Fibroblast of villous mesenchyme (primary cell): Measurements from ENCODE around the gene OGA. TPM values are rescaled to one million over a fixed set of nuclear protein-coding genes. Genes with fewer than 3 reads are reported as not detected.

ENCODE experiments used
- DNase-seq: peaks from one replicate; pipeline ENCODE4 v3.0.0-alpha.2; 2010; ENCODE audit warnings: low read depth
- H3K4me3 ChIP-seq: 2 replicates; pipeline ENCODE4 v1.5.1; 2011; ENCODE audit warnings: low read depth, mild to moderate bottlenecking, low read length
- total RNA-seq: library from RNA; depleted of rRNA; stranded (reverse); fragments of >200 nt; gene quantifications from 2 replicates; pipeline ENCODE4 v1.2.3, GENCODE V29; 2012
- TF ChIP-seq, protein P1 (sequence below): IDR thresholded peaks from 2 replicates; pipeline ENCODE4 v1.5.1; 2012; ENCODE audit warnings: low read depth, mild to moderate bottlenecking, low read length; ENCODE audit not compliant: insufficient read depth

OGA gene
- total RNA-seq, 1 donor: 80.3 TPM

DNA sequence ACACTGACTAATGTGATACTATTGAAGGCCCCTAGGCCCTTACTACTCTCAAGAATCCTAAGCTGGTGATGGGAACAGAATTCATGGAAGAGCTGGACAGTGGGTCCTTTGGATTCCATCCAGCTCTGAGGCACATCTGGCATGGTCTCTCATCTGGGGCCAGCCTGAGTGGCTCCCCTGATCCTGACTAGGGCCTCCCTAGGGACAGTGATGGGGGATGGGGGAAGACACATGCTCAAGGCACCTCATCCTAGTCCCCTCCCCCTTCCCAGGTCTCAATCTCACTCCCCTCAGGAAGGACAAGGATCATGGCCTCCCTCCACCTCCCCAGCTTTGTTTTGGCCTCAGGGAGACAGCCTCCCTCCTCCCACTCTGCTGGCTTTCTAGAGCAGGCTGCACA is 23.6 kb upstream of the OGA start:
- no peak overlapping the region for H3K4me3 ChIP-seq
- TF ChIP-seq, protein P1, sequence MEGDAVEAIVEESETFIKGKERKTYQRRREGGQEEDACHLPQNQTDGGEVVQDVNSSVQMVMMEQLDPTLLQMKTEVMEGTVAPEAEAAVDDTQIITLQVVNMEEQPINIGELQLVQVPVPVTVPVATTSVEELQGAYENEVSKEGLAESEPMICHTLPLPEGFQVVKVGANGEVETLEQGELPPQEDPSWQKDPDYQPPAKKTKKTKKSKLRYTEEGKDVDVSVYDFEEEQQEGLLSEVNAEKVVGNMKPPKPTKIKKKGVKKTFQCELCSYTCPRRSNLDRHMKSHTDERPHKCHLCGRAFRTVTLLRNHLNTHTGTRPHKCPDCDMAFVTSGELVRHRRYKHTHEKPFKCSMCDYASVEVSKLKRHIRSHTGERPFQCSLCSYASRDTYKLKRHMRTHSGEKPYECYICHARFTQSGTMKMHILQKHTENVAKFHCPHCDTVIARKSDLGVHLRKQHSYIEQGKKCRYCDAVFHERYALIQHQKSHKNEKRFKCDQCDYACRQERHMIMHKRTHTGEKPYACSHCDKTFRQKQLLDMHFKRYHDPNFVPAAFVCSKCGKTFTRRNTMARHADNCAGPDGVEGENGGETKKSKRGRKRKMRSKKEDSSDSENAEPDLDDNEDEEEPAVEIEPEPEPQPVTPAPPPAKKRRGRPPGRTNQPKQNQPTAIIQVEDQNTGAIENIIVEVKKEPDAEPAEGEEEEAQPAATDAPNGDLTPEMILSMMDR: no peak
- no peak for DNase-seq

DNA sequence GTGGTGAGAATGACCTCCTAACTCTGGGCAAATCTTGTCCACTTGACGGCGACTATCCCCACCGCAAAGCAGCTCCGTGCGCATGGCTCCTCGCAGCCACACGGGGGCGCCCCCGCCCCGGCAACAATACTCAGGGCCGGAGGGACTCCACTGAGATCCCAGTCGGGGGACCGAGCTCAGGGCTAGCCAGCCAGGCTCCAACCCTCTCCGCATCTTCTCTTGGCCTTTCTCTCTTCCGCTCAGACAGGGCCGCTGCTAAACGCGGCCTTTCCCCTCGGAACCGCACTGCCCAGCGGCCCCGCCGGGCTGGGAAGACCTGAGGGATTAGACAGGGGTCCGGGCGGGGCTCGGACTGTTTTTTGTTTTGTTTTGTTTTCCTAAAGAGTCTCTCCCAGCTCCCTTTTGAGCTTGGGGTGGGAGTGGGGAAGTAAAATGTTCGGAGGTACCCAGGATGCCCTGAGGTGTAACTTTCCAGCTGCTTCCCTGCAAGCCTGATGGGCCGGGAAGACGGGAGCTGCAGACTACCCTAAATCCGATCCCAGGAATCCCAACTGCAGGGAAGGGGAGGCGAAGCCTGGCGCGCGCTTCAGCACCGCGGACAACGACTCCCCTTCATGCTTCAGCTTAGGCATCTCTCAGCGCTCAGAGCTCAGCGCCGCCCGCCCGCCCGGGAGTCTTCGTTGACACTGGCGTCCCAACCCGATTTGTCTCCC is 22.7 kb upstream of the OGA start:
- peak; percentile 81 for DNase-seq
- TF ChIP-seq, protein P1: peak; percentile 96
- H3K4me3 ChIP-seq: peak overlapping the region; percentile 52

DNA sequence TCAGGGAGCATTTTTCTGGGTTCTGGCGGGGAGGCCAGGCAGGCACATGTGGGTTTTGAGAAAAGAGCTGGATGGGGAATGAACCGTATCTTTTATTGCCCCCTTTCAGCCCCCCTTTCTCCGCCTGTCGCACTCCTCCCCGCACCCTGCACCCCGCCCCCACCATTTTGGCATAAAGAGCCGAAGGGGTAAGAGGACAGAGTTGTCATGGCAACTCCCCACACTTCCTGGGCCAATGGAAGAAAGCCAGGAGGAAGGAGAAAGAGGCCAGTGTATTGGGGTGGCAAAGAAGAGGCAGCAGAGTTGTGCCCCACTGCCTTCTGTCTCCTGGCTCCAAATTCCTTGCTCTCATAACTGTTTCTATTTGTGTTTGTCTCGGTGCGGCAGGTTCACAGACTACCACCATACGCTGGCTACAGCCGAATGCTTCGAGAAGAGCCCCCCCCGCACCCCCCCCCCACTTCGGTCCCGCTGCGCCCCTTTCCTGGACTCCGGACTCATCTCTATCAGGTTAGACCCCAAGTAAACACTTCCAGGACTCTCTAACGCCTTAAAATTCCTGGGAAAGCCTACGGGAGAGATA is 21.9 kb upstream of the OGA start:
- peak overlapping the region; percentile 39 for H3K4me3 ChIP-seq
- TF ChIP-seq, protein P1: no peak
- DNase-seq: no peak

DNA sequence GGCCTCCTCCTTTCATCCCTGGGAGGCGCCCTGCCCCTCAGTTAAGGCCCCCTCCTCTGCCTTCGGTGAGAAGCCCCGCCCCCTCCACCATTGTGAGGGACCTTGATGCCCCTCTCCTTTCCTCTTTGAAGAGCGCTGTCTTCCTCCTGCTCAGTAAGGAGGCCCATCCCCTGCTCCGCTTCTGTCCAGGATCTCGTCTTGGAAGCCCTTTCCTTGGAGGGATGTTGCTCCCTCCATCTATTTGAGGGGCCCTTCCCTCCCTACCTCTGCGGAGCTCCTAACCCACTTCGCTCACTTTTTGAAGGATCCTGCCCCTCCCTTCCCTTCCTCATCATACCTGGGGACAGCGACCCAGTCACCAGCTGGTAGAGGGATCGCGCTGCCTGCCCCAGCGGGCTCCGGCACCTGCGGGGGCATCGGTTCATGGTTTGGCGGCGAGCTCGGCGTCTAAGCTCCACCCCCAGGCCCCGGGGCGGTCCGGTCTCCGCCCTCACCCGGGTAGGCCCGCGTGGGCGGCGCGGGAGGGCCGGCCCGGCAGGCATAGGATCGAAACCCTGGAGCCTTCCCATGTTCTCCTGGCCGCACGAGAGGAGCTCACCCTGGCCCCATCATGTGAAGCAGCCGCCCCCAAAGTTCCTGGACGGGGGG is 21.3 kb upstream of the OGA start:
- TF ChIP-seq, protein P1: no peak
- H3K4me3 ChIP-seq: peak overlapping the region; percentile 39
- no peak for DNase-seq

DNA sequence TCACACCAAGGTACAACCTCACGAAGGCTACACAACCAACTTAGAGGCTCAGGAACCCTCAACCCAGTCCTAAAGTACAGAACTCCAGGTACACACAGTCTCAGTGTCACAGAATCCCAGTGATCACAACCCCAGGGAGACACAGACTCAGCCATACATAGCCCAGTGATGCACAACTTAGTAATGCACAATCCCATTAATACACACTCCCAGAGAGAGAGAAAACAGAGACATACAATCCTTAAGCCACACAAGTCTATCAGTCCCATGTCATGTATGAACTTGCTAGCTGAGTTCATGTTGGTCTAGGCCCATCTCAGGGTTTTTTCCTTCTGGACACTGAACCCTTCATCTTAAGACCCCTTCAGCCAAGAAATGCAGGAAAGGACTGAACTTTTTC is 20.8 kb upstream of the OGA start:
- no peak for DNase-seq
- TF ChIP-seq, protein P1: no peak
- no peak overlapping the region for H3K4me3 ChIP-seq

DNA sequence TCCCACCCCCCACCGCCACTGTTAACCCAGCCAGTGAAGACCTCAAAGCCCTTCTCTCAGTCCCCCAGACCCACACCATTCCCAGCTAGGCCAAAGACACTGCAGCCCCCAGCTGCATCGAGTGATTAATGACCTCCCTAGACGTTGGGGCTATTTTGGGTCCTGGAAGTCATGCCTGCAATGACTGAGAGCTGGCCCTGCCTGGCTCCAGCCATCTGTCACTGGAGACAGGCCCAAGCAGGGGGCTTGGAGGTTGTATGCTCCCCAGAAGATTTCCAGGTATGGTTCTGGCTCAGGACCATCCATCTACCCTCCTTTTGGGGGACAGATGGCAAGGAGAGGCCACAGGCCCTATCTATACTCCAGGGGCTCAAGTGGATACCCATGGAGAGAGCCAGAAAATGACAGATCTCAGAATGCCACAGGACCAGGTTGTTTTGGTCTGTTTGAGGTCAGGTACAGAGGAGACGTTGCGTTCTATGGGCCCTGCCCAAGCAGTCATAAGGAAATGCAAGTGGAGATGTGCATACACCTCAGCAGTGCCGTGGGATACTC is 20.2 kb upstream of the OGA start:
- TF ChIP-seq, protein P1: no peak
- no peak for DNase-seq
- H3K4me3 ChIP-seq: no peak overlapping the region
